Fibroblast of pulmonary artery (primary cell): ENCODE results near the gene C7orf57.

ENCODE experiments used
- DNase-seq: peaks from one replicate; pipeline ENCODE4 v3.0.0-alpha.2; 2010; ENCODE audit warnings: low read depth
- H3K4me3 ChIP-seq: replicated peaks from 2 replicates; pipeline ENCODE4 v1.5.1; 2011; ENCODE audit warnings: low read depth, mild to moderate bottlenecking, control low read depth, low read length, moderate library complexity
- CTCF ChIP-seq: IDR thresholded peaks from 2 replicates; pipeline ENCODE4 v1.5.1; 2011; ENCODE audit warnings: mild to moderate bottlenecking, control low read depth, low read length, inconsistent platforms; ENCODE audit errors: missing control alignments

The C7orf57 gene

DNA sequence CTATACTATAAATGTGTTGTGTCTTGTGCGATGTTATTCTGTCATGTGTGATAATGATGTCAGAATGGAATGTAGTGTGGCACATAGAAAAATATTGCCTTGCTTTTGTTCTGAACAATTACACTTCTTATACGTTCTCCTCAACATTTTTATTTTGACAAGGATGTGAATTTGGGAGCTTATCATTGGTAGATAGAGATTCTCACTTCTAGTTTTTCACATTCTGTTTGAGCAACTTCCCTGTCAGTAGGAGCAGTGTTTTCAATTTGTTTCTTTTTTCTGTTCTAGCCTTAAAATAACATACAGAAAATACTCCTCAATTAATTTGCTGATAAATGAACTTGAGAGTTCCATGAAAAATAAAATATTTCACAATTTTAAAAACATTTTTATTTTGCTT is 24.0 kb upstream of the C7orf57 start:
- DNase-seq, result no peak
- no peak for TF ChIP-seq CTCF
- H3K4me3 ChIP-seq, result no peak overlapping the region

- H3K4me3 ChIP-seq, result no peak overlapping the region
- no peak for TF ChIP-seq CTCF
- no peak for DNase-seq
Measured at GRCh38 chr7:48011951-48012350, 23.4 kb upstream of the C7orf57 start.

GRCh38 chr7:48016641-48017040 is 18.7 kb upstream of the C7orf57 start:
- no peak for TF ChIP-seq CTCF
- DNase-seq, result no peak
- no peak overlapping the region for H3K4me3 ChIP-seq

- TF ChIP-seq CTCF, result no peak
- no peak overlapping the region for H3K4me3 ChIP-seq
- no peak for DNase-seq
Measured at GRCh38 chr7:48017674-48018073, 17.7 kb upstream of the C7orf57 start.

DNA sequence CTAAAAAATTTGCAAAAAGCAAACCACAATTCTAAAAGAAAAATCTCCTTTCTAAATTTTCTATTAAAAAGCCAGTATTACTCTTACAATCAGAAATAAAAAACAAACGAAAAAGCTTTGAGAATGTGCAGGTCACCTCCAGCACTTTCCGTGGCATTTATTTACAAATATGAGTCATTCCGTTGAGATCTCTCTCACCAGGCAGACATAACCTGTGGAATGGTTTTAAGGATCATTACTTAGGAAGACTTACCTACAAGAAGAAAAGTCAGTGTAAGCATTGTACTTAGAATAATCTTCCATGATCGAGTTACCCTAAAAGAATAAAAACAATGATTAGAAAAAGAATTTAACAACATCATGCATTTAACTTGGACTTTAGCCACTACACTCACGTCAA is 9.7 kb upstream of the C7orf57 start:
- no peak for TF ChIP-seq CTCF
- no peak overlapping the region for H3K4me3 ChIP-seq
- no peak for DNase-seq

DNA sequence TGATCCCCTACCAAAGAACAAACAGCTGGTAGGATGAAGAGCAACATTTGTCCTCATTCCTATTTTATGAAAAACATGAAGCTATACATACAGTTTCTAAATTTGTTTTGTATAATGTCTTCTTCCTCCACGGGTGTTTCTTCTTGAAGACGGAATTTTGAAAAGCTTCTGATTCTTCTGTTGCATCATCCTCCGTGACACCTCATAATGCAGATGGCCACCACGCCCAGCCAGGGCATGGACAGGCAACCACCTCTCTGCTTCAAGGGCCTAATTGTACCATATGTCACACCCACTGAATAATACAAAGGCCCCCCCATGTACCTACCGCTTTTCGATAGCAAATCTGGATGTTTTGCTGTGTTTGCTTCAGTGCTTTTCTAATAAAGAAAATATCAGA is 6.4 kb upstream of the C7orf57 start, which contains the start of gene SUN3:
SUN3 (minus strand) TSS at position 170 of the 400 bp plus-strand sequence; CDS start at position 1, 169 bp downstream.
- TF ChIP-seq CTCF, result no peak
- no peak for DNase-seq
- H3K4me3 ChIP-seq, result no peak within 1 kb of the TSS

DNA sequence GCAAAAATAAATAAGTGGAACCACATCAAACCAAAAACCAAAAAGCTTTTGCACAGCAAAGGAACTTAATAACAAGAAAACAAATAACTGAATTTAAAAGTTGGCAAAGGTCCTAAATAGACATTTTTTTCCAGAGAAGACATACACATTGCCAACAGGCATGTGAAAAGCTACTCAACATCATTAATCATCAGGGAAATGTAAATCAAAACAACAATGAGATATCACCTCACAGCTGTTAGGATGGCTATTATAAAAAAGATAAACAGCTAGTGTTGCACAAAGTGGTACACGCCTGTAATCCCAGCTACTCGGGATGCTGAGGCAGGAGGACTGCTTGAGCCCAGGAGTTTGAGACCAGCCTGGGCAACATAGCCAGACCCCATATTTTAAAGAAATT is 4.2 kb upstream of the C7orf57 start:
- TF ChIP-seq CTCF, result no peak
- no peak overlapping the region for H3K4me3 ChIP-seq
- DNase-seq, result no peak
